HEK293T (cell line): ENCODE data around the gene CTPS1.

ENCODE experiments used
- ARNT ChIP-seq: fragments of 450-650 bp; IDR thresholded peaks from 2 replicates; pipeline ENCODE4 v1.6.1; 2017; ENCODE audit warnings: mild to moderate bottlenecking
- BHLHE40 ChIP-seq: fragments of 450-650 bp; IDR thresholded peaks from 2 replicates; pipeline ENCODE4 v1.6.1; 2016; ENCODE audit warnings: mild to moderate bottlenecking, moderate library complexity, borderline replicate concordance
- ELF4 ChIP-seq: fragments of 450-650 bp; IDR thresholded peaks from 2 replicates; pipeline ENCODE4 v1.6.1; 2017; ENCODE audit warnings: antibody characterized with exemption
- FOXA1 ChIP-seq: fragments of 450-650 bp; IDR thresholded peaks from 2 replicates; pipeline ENCODE4 v1.6.1; 2016; ENCODE audit warnings: mild to moderate bottlenecking
- FOXK2 ChIP-seq: fragments of 450-650 bp; IDR thresholded peaks from 2 replicates; pipeline ENCODE4 v1.6.1; 2016; ENCODE audit warnings: mild to moderate bottlenecking
- HDGF ChIP-seq: fragments of 450-650 bp; IDR thresholded peaks from 2 replicates; pipeline ENCODE4 v1.6.1; 2017; ENCODE audit warnings: antibody characterized with exemption, borderline replicate concordance
- LEF1 ChIP-seq: fragments of 450-650 bp; IDR thresholded peaks from 2 replicates; pipeline ENCODE4 v1.6.1; 2017; ENCODE audit warnings: mild to moderate bottlenecking, borderline replicate concordance
- NFRKB ChIP-seq: fragments of 450-650 bp; IDR thresholded peaks from 2 replicates; pipeline ENCODE4 v1.6.1; 2016; ENCODE audit warnings: mild to moderate bottlenecking, moderate library complexity
- SP1 ChIP-seq: fragments of 450-650 bp; IDR thresholded peaks from 2 replicates; pipeline ENCODE4 v1.6.1; 2017
- TARDBP ChIP-seq: fragments of 450-650 bp; IDR thresholded peaks from 2 replicates; pipeline ENCODE4 v1.6.1; 2016
- ZNF384 ChIP-seq: fragments of 450-650 bp; IDR thresholded peaks from 2 replicates; pipeline ENCODE4 v1.6.1; 2016
- TF ChIP-seq, protein P1 (sequence below): fragments of 450-650 bp; IDR thresholded peaks from 2 replicates; pipeline ENCODE4 v1.6.1; 2016

DNA sequence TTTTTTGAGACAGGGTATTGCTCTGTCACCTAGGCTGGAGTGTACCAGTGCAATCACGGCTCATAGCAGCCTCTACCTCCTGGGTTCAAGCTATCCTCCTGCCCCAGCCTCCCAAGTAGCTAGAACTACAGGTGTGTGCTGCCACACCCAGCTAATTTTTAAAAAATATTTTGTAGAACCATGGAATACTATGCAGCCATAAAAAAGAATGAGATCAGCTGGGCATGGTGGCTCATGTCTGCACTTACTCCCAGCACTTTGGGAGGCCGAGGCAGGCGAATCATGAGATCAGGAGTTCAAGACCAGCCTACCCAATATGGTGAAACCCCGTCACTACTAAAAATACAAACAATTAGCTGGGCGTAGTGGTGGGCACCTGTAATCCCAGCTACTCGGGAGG lies 29.9 kb upstream of the CTPS1 start:
- TF ChIP-seq SP1 (no peak), LEF1 (no peak), NFRKB (no peak), HDGF (no peak), ELF4 (no peak), FOXK2 (no peak), ZNF384 (no peak), FOXA1 (no peak), BHLHE40 (no peak), ARNT (no peak), TARDBP (no peak)
- TF ChIP-seq, protein P1, sequence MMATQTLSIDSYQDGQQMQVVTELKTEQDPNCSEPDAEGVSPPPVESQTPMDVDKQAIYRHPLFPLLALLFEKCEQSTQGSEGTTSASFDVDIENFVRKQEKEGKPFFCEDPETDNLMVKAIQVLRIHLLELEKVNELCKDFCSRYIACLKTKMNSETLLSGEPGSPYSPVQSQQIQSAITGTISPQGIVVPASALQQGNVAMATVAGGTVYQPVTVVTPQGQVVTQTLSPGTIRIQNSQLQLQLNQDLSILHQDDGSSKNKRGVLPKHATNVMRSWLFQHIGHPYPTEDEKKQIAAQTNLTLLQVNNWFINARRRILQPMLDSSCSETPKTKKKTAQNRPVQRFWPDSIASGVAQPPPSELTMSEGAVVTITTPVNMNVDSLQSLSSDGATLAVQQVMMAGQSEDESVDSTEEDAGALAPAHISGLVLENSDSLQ = no peak
